ENCODE data around the gene ASAP2.

ASAP2 gene

GRCh38 chr2:9315280-9315847, 108.8 kb downstream of the ASAP2 start:
- Histone ChIP-seq H3K4me3 (ENCODE audit: insufficient read depth, low read depth, low read length) (no peak overlapping the region), H3K4me1 (ENCODE audit: control insufficient read depth, insufficient read depth, low read length) (no peaks in the 10 kb centered on the region), H3K27me3 (ENCODE audit: control insufficient read depth, insufficient read depth, low read length, poor library complexity, severe bottlenecking) (no peaks in the 10 kb centered on the region), H3K36me3 (ENCODE audit: control insufficient read depth, insufficient read depth, low read length) (no peaks in the 10 kb centered on the region), H3K27ac (ENCODE audit: insufficient read depth, low read depth, low read length, poor library complexity, severe bottlenecking) (no peak overlapping the region), H3K9me3 (ENCODE audit: control insufficient read depth, low read length) (no peaks in the 10 kb centered on the region)
- WGBS, 2 experiments, result 93% methylated on average over 16 of the region's 16 CpGs

GRCh38 chr2:9317559-9317958, 110.9 kb downstream of the ASAP2 start:
- Histone ChIP-seq H3K9me3 (ENCODE audit: control insufficient read depth, low read length) (no peaks in the 10 kb centered on the region), H3K27ac (ENCODE audit: insufficient read depth, low read depth, low read length, poor library complexity, severe bottlenecking) (no peak overlapping the region), H3K4me3 (ENCODE audit: insufficient read depth, low read depth, low read length) (no peak overlapping the region), H3K4me1 (ENCODE audit: control insufficient read depth, insufficient read depth, low read length) (no peaks in the 10 kb centered on the region), H3K27me3 (ENCODE audit: control insufficient read depth, insufficient read depth, low read length, poor library complexity, severe bottlenecking) (no peaks in the 10 kb centered on the region), H3K36me3 (ENCODE audit: control insufficient read depth, insufficient read depth, low read length) (no peaks in the 10 kb centered on the region)
- 90 to 94% methylated on average over 6 of the region's 6 CpGs for WGBS, 2 experiments

- Histone ChIP-seq H3K27me3 (ENCODE audit: control insufficient read depth, insufficient read depth, low read length, poor library complexity, severe bottlenecking) (no peaks in the 10 kb centered on the region), H3K27ac (ENCODE audit: insufficient read depth, low read depth, low read length, poor library complexity, severe bottlenecking) (no peak overlapping the region), H3K9me3 (ENCODE audit: control insufficient read depth, low read length) (no peaks in the 10 kb centered on the region), H3K4me3 (ENCODE audit: insufficient read depth, low read depth, low read length) (no peak overlapping the region), H3K4me1 (ENCODE audit: control insufficient read depth, insufficient read depth, low read length) (no peaks in the 10 kb centered on the region), H3K36me3 (ENCODE audit: control insufficient read depth, insufficient read depth, low read length) (peaks cover 3% of the 10 kb centered on the region)
- 93 to 94% methylated on average over 29 of the region's 29 CpGs for WGBS, 2 experiments
Observed at GRCh38 chr2:9318461-9319337, 112.1 kb downstream of the ASAP2 start.

GRCh38 chr2:9319338-9319715, 112.7 kb downstream of the ASAP2 start:
- H3K27me3 ChIP-seq (ENCODE audit: control insufficient read depth, insufficient read depth, low read length, poor library complexity, severe bottlenecking), result no peaks in the 10 kb centered on the region
- H3K36me3 ChIP-seq (ENCODE audit: control insufficient read depth, insufficient read depth, low read length), result peaks cover 4% of the 10 kb centered on the region
- H3K4me3 ChIP-seq (ENCODE audit: insufficient read depth, low read depth, low read length), result no peak overlapping the region
- no peaks in the 10 kb centered on the region for H3K4me1 ChIP-seq (ENCODE audit: control insufficient read depth, insufficient read depth, low read length)
- WGBS, 2 experiments, result 95 to 96% methylated on average over 8 of the region's 8 CpGs
- no peaks in the 10 kb centered on the region for H3K9me3 ChIP-seq (ENCODE audit: control insufficient read depth, low read length)
- H3K27ac ChIP-seq (ENCODE audit: insufficient read depth, low read depth, low read length, poor library complexity, severe bottlenecking), result no peak overlapping the region

GRCh38 chr2:9322576-9322975, 116.0 kb downstream of the ASAP2 start:
- H3K4me3 ChIP-seq (ENCODE audit: insufficient read depth, low read depth, low read length), result no peak overlapping the region
- H3K27ac ChIP-seq (ENCODE audit: insufficient read depth, low read depth, low read length, poor library complexity, severe bottlenecking), result no peak overlapping the region
- H3K9me3 ChIP-seq (ENCODE audit: control insufficient read depth, low read length), result no peaks in the 10 kb centered on the region
- 94 to 95% methylated on average over 7 of the region's 7 CpGs for WGBS, 2 experiments
- peaks cover 9% of the 10 kb centered on the region for H3K36me3 ChIP-seq (ENCODE audit: control insufficient read depth, insufficient read depth, low read length)
- H3K4me1 ChIP-seq (ENCODE audit: control insufficient read depth, insufficient read depth, low read length), result no peaks in the 10 kb centered on the region
- no peaks in the 10 kb centered on the region for H3K27me3 ChIP-seq (ENCODE audit: control insufficient read depth, insufficient read depth, low read length, poor library complexity, severe bottlenecking)

GRCh38 chr2:9325428-9325827, 118.8 kb downstream of the ASAP2 start:
- Histone ChIP-seq H3K27ac (ENCODE audit: insufficient read depth, low read depth, low read length, poor library complexity, severe bottlenecking) (no peak overlapping the region), H3K4me1 (ENCODE audit: control insufficient read depth, insufficient read depth, low read length) (no peaks in the 10 kb centered on the region), H3K36me3 (ENCODE audit: control insufficient read depth, insufficient read depth, low read length) (peaks cover 9% of the 10 kb centered on the region), H3K4me3 (ENCODE audit: insufficient read depth, low read depth, low read length) (no peak overlapping the region), H3K9me3 (ENCODE audit: control insufficient read depth, low read length) (no peaks in the 10 kb centered on the region), H3K27me3 (ENCODE audit: control insufficient read depth, insufficient read depth, low read length, poor library complexity, severe bottlenecking) (no peaks in the 10 kb centered on the region)
- 91 to 94% methylated on average over 3 of the region's 3 CpGs for WGBS, 2 experiments

GRCh38 chr2:9326975-9327374, 120.4 kb downstream of the ASAP2 start:
- no peaks in the 10 kb centered on the region for H3K27me3 ChIP-seq (ENCODE audit: control insufficient read depth, insufficient read depth, low read length, poor library complexity, severe bottlenecking)
- 76 to 78% methylated on average over 3 of the region's 3 CpGs for WGBS, 2 experiments
- H3K27ac ChIP-seq (ENCODE audit: insufficient read depth, low read depth, low read length, poor library complexity, severe bottlenecking), result no peak overlapping the region
- no peaks in the 10 kb centered on the region for H3K9me3 ChIP-seq (ENCODE audit: control insufficient read depth, low read length)
- no peaks in the 10 kb centered on the region for H3K4me1 ChIP-seq (ENCODE audit: control insufficient read depth, insufficient read depth, low read length)
- peaks cover 9% of the 10 kb centered on the region for H3K36me3 ChIP-seq (ENCODE audit: control insufficient read depth, insufficient read depth, low read length)
- H3K4me3 ChIP-seq (ENCODE audit: insufficient read depth, low read depth, low read length), result no peak overlapping the region

- peaks cover 9% of the 10 kb centered on the region for H3K36me3 ChIP-seq (ENCODE audit: control insufficient read depth, insufficient read depth, low read length)
- 97% methylated on average over 5 of the region's 5 CpGs for WGBS, 2 experiments
Observed at GRCh38 chr2:9327873-9328352, 121.3 kb downstream of the ASAP2 start.

GRCh38 chr2:9328931-9329330, 122.3 kb downstream of the ASAP2 start:
- H3K9me3 ChIP-seq (ENCODE audit: control insufficient read depth, low read length), result no peaks in the 10 kb centered on the region
- WGBS, 2 experiments, result 94% methylated on average over 5 of the region's 5 CpGs
- no peaks in the 10 kb centered on the region for H3K27me3 ChIP-seq (ENCODE audit: control insufficient read depth, insufficient read depth, low read length, poor library complexity, severe bottlenecking)
- H3K4me1 ChIP-seq (ENCODE audit: control insufficient read depth, insufficient read depth, low read length), result no peaks in the 10 kb centered on the region
- H3K36me3 ChIP-seq (ENCODE audit: control insufficient read depth, insufficient read depth, low read length), result peaks cover 6% of the 10 kb centered on the region
- H3K4me3 ChIP-seq (ENCODE audit: insufficient read depth, low read depth, low read length), result no peak overlapping the region
- H3K27ac ChIP-seq (ENCODE audit: insufficient read depth, low read depth, low read length, poor library complexity, severe bottlenecking), result no peak overlapping the region

More at GRCh38 chr2:9327873-9328352, 121.3 kb downstream of the ASAP2 start:
- Histone ChIP-seq H3K27ac (ENCODE audit: insufficient read depth, low read depth, low read length, poor library complexity, severe bottlenecking) (no peak overlapping the region), H3K9me3 (ENCODE audit: control insufficient read depth, low read length) (no peaks in the 10 kb centered on the region), H3K27me3 (ENCODE audit: control insufficient read depth, insufficient read depth, low read length, poor library complexity, severe bottlenecking) (no peaks in the 10 kb centered on the region), H3K4me1 (ENCODE audit: control insufficient read depth, insufficient read depth, low read length) (no peaks in the 10 kb centered on the region), H3K4me3 (ENCODE audit: insufficient read depth, low read depth, low read length) (no peak overlapping the region)

- Histone ChIP-seq H3K27ac (ENCODE audit: insufficient read depth, low read depth, low read length, poor library complexity, severe bottlenecking) (no peak overlapping the region), H3K27me3 (ENCODE audit: control insufficient read depth, insufficient read depth, low read length, poor library complexity, severe bottlenecking) (no peaks in the 10 kb centered on the region), H3K4me3 (ENCODE audit: insufficient read depth, low read depth, low read length) (no peak overlapping the region), H3K9me3 (ENCODE audit: control insufficient read depth, low read length) (no peaks in the 10 kb centered on the region), H3K4me1 (ENCODE audit: control insufficient read depth, insufficient read depth, low read length) (no peaks in the 10 kb centered on the region), H3K36me3 (ENCODE audit: control insufficient read depth, insufficient read depth, low read length) (peaks cover 5% of the 10 kb centered on the region)
- 94 to 97% methylated on average over 5 of the region's 5 CpGs for WGBS, 2 experiments
Observed at GRCh38 chr2:9329497-9329896, 122.9 kb downstream of the ASAP2 start.
